Peyer's patch (tissue), 4 donors: ENCODE measurements around the gene GTF2A1L.

Source experiments
- CTCF ChIP-seq, 6 experiments: fragments of 450-650 bp in 4 of 6; fragments of 200-600 bp in 2 of 6; sonication (generic) in 1 of 6; IDR thresholded peaks; one replicate each; pipeline ENCODE4 v1.5.1; 2017 to 2019; ENCODE audit warnings: antibody characterized with exemption in 6 of 6, mild to moderate bottlenecking in 3 of 6, moderate library complexity in 1 of 6
- POLR2A ChIP-seq, 2 donors: fragments of 450-650 bp; IDR thresholded peaks; one replicate each; pipeline ENCODE4 v1.5.1; 2017; ENCODE audit warnings: antibody characterized with exemption in 2 of 2, mild to moderate bottlenecking in 2 of 2, moderate library complexity in 2 of 2

GRCh38 chr2:48620604-48621003 lies 2.9 kb downstream of the GTF2A1L start:
- no peak for TF ChIP-seq CTCF (IDR thresholded peaks at IDR 0.05)
- no peak for TF ChIP-seq POLR2A (IDR thresholded peaks at IDR 0.05)
